ENCODE results near the gene DNAJB1.

Gene DNAJB1

GRCh38 chr19:14494910-14495671 lies 23.1 kb downstream of the DNAJB1 start:
- no peak for DNase-seq (ENCODE audit: low read depth)
- peak overlapping the region; percentile 79 for H3K4me3 ChIP-seq (replicated peaks; ENCODE audit: low read depth, low read length)
- TF ChIP-seq CTCF (IDR thresholded peaks at IDR 0.05; ENCODE audit: low read length, missing control alignments), result no peak

- peak overlapping the region; percentile 79 for H3K4me3 ChIP-seq (replicated peaks; ENCODE audit: low read depth, low read length)
- no peak for TF ChIP-seq CTCF (IDR thresholded peaks at IDR 0.05; ENCODE audit: low read length, missing control alignments)
Measured at GRCh38 chr19:14494411-14494810, 23.8 kb downstream of the DNAJB1 start.

GRCh38 chr19:14492756-14493337 lies 25.4 kb downstream of the DNAJB1 start:
- TF ChIP-seq CTCF (IDR thresholded peaks at IDR 0.05; ENCODE audit: low read length, missing control alignments), result no peak
- no peak for DNase-seq (ENCODE audit: low read depth)
- H3K4me3 ChIP-seq (replicated peaks; ENCODE audit: low read depth, low read length), result no peak overlapping the region

More at GRCh38 chr19:14494411-14494810, 23.8 kb downstream of the DNAJB1 start:
- DNase-seq (ENCODE audit: low read depth), result no peak

GRCh38 chr19:14487370-14488125 lies 30.6 kb downstream of the DNAJB1 start:
- no peak overlapping the region for H3K4me3 ChIP-seq (replicated peaks; ENCODE audit: low read depth, low read length)
- DNase-seq (ENCODE audit: low read depth), result no peak
- TF ChIP-seq CTCF (IDR thresholded peaks at IDR 0.05; ENCODE audit: low read length, missing control alignments), result no peak

GRCh38 chr19:14482172-14482941 lies 35.8 kb downstream of the DNAJB1 start:
- TF ChIP-seq CTCF (IDR thresholded peaks at IDR 0.05; ENCODE audit: low read length, missing control alignments), result no peak
- DNase-seq (ENCODE audit: low read depth), result no peak
- H3K4me3 ChIP-seq (replicated peaks; ENCODE audit: low read depth, low read length), result no peak overlapping the region

GRCh38 chr19:14480700-14481079 lies 37.5 kb downstream of the DNAJB1 start:
- no peak for DNase-seq (ENCODE audit: low read depth)
- no peak overlapping the region for H3K4me3 ChIP-seq (replicated peaks; ENCODE audit: low read depth, low read length)

More at GRCh38 chr19:14480700-14481079, 37.5 kb downstream of the DNAJB1 start:
- TF ChIP-seq CTCF (IDR thresholded peaks at IDR 0.05; ENCODE audit: low read length, missing control alignments), result no peak
